Transverse colon (tissue), 4 donors: Measurements from ENCODE around the gene KIAA1614. TPM values are rescaled to one million over a fixed set of nuclear protein-coding genes. Genes with fewer than 3 reads are reported as not detected.

Experiments
- DNase-seq: peaks from one replicate; pipeline ENCODE4 v3.0.0-alpha.2; 2019
- H3K27ac ChIP-seq, 4 donors: fragments of 200-600 bp; sonication (generic); 2 replicates each; pipeline ENCODE4 v1.5.1; 2016 to 2018; ENCODE audit warnings: inconsistent platforms in 4 of 4
- H3K27me3 ChIP-seq: fragments of 200-600 bp; sonication (generic); 2 replicates; pipeline ENCODE4 v1.5.1; 2017; ENCODE audit warnings: inconsistent platforms
- H3K36me3 ChIP-seq, 4 donors: fragments of 200-600 bp; sonication (generic); 2 replicates each; pipeline ENCODE4 v1.5.1; 2017 to 2019; ENCODE audit warnings: inconsistent platforms in 4 of 4
- H3K4me1 ChIP-seq, 4 donors: fragments of 200-600 bp; sonication (generic); 2 replicates each; pipeline ENCODE4 v1.5.1; 2017 to 2020; ENCODE audit warnings: inconsistent platforms in 4 of 4
- H3K4me3 ChIP-seq, 4 donors: fragments of 200-600 bp; sonication (generic); 1 replicate in 1 of 4; 2 replicates in 3 of 4; pipeline versions ENCODE4 v1.5.1 to v1.6.1; 2017 to 2019; ENCODE audit warnings: inconsistent platforms in 4 of 4
- H3K9me3 ChIP-seq, 2 donors: fragments of 200-600 bp; sonication (generic); 2 replicates each; pipeline ENCODE4 v1.5.1; 2017 to 2019; ENCODE audit warnings: inconsistent platforms in 2 of 2
- EP300 ChIP-seq: sonication (generic); formaldehyde crosslinking; IDR thresholded peaks from one replicate; pipeline ENCODE4 v1.6.1; 2017; ENCODE audit warnings: antibody characterized with exemption, low read depth
- POLR2A ChIP-seq: fragments of 450-650 bp; IDR thresholded peaks from one replicate; pipeline ENCODE4 v1.6.1; 2016; ENCODE audit warnings: antibody characterized with exemption, mild to moderate bottlenecking, moderate library complexity
- POLR2AphosphoS5 ChIP-seq, 3 donors: sonication (generic); formaldehyde crosslinking; IDR thresholded peaks; one replicate each; pipeline ENCODE4 v1.6.1; 2016; ENCODE audit warnings: antibody characterized with exemption in 3 of 3
- WGBS, 2 donors: methylation state at CpG; one replicate each; pipeline ENCODE4 v1.1.5; 2018; ENCODE audit warnings: low coverage in 1 of 2; 5-methylcytosine and 5-hydroxymethylcytosine counted together
- in situ Hi-C, 4 donors: fragments of 200-750 bp; cut with MboI; loops; one replicate each; pipeline versions ENCODE4 v1.15.0 to v1.15.1; 2017; ENCODE audit warnings: low sequenced_read_pairs in 3 of 4, low pct_ligation_motif_present in 1 of 4, low pct_unique_long_range_greater_than_20kb in 1 of 4
- intact Hi-C: fragments of 100-400 bp; cut with DNase I; formaldehyde crosslinking; loops from one replicate; pipeline ENCODE4 v1.15.1; 2023; ENCODE audit warnings: low total_unique reads
- total RNA-seq, 4 donors: library from RNA; depleted of rRNA; stranded (reverse); fragments of >200 nt; gene quantifications; one replicate each; pipeline ENCODE4 v1.1.0, GENCODE V29; 2016
- TF ChIP-seq, protein P1 (sequence below), 5 experiments: fragments of 200-600 bp in 3 of 5; fragments of 450-650 bp in 2 of 5; sonication (generic) in 3 of 5; IDR thresholded peaks; 1 replicate in 2 of 5; 2 replicates in 3 of 5; pipeline ENCODE4 v1.5.1; 2016 to 2017; ENCODE audit warnings: antibody characterized with exemption in 5 of 5, inconsistent platforms in 3 of 5, mild to moderate bottlenecking in 2 of 5, moderate library complexity in 1 of 5

Gene KIAA1614
- total RNA-seq, 4 donors from 2014 or later, result 2.3 to 9.4 (median 2.8) TPM

DNA sequence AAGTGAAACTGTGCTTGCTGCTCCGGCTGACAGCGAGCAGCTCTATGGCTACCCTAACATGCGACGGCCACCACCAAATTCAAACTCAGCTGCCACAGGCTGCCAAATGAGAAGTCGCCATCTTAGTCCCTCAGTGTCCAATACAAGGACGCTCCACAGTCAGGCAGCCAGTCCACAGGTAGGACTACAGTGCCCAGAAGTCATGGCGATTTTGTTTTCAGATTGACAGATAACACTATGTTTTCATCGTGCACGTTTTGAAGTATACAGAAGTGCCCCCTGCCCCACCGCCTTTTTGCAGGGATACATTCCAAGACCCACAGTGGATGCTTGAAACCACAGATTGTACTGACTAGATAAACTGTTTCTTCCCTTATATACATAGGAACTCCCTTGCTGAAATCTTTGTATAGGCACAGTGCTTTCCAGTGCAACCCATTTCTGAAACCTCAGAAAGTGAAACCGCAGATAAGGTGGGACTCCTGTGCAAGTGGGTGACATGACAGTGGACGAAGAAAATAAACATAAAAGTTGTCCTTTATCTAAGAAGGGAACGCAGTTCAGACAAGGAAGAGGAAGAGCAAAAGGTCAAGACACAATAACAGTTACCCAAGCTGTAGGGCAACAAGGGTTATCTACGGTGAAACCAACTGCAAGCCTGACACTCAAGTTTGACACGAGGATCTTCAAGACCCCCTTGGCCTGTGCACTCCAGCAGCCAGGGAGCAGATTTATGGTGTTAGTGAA, 57.8 kb downstream of the KIAA1614 start:
- DNase-seq, result no peak
- TF ChIP-seq POLR2AphosphoS5 (IDR thresholded peaks at IDR 0.05), result no peak
- TF ChIP-seq, protein P1, sequence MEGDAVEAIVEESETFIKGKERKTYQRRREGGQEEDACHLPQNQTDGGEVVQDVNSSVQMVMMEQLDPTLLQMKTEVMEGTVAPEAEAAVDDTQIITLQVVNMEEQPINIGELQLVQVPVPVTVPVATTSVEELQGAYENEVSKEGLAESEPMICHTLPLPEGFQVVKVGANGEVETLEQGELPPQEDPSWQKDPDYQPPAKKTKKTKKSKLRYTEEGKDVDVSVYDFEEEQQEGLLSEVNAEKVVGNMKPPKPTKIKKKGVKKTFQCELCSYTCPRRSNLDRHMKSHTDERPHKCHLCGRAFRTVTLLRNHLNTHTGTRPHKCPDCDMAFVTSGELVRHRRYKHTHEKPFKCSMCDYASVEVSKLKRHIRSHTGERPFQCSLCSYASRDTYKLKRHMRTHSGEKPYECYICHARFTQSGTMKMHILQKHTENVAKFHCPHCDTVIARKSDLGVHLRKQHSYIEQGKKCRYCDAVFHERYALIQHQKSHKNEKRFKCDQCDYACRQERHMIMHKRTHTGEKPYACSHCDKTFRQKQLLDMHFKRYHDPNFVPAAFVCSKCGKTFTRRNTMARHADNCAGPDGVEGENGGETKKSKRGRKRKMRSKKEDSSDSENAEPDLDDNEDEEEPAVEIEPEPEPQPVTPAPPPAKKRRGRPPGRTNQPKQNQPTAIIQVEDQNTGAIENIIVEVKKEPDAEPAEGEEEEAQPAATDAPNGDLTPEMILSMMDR (IDR thresholded peaks at IDR 0.05), result no peak
- no peak for TF ChIP-seq POLR2A
- no peak for TF ChIP-seq EP300
- H3K9me3 ChIP-seq, result no peaks in the 10 kb centered on the region
- H3K4me3 ChIP-seq, result no peak overlapping the region
- peaks cover 0 to under 1% (median 0%) of the 10 kb centered on the region in 4 donors for H3K36me3 ChIP-seq
- no peak overlapping the region for H3K27ac ChIP-seq
- in situ Hi-C loops (no loop called here), intact Hi-C loops (no loop called here)
- peaks cover 0 to 11% (median 4%) of the 10 kb centered on the region in 4 donors for H3K4me1 ChIP-seq
- 79 to 89% methylated on average over 5 to 15 of the region's 15 CpGs for WGBS, 2 donors
- H3K27me3 ChIP-seq, result no peaks in the 10 kb centered on the region

DNA sequence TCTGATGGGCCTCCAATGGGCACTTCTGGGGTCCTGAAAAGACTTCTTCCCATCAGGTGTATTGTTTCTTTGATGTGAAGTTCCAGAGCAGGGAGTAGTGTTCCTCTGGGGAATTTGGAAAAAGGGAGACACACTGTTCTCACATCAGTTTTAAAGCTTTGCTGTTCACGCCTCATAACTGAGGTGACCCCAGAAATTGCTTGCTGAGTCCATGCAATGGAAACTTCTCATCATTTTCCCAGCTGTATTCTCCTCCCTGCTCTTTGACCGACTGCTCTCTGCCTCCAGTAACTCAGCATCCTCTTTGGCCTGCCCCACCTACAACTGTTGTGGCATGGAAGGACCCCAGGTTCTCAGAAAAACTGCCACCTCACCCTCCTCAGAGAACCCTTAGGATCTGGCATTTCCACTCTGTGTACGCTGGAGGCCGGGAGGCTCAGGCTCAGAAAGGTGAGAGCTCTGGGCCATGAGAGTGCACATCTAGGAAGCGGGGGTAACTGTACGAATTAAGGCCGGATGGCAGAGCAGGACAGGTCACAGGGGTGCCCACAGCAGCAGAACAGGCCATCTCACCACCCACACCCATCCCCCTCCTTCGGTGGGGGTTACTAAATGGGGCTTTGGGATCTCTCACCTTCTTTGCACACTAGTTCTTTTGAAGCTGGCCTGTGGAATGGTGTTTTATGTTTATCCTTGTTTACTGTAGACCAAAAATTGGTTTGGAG, 58.7 kb downstream of the KIAA1614 start:
- in situ Hi-C loops, result no loop called here
- WGBS, 2 donors, result 95 to 100% methylated on average over 2 to 8 of the region's 8 CpGs
- intact Hi-C loops, result no loop called here
- Histone ChIP-seq H3K27me3 (no peaks in the 10 kb centered on the region), H3K4me1 (peaks cover 0 to 11% (median 4%) of the 10 kb centered on the region in 4 donors), H3K36me3 (peaks cover 0 to 8% (median 0%) of the 10 kb centered on the region in 4 donors), H3K9me3 (no peaks in the 10 kb centered on the region), H3K27ac (no peak overlapping the region), H3K4me3 (no peak overlapping the region)
- DNase-seq, result no peak
- TF ChIP-seq EP300 (no peak), POLR2AphosphoS5 (IDR thresholded peaks at IDR 0.05) (no peak), POLR2A (no peak)
- TF ChIP-seq, protein P1 (IDR thresholded peaks at IDR 0.05), result no peak

DNA sequence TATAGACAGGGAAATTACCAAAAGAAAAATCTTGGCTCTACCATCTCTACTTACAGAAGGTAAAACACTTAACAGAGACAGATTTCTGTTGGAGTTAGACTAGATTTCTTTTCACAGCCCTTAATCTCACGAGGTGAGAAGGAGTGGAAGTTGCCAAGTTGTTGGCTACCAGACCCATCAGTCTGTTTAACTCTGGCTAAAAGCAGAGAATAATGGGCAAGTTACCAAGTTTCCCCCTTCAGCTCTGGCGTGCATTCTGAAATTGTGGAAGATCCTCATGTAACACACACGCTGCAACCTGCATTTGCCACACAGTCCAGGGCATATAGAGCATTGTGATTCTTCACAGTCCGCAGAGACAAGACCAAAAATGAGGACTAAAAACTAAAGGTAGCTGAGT, 60.7 kb downstream of the KIAA1614 start:
- in situ Hi-C loops, result no loop called here
- Histone ChIP-seq H3K9me3 (no peaks in the 10 kb centered on the region), H3K27ac (no peak overlapping the region), H3K4me1 (peaks cover 0 to 11% (median 7%) of the 10 kb centered on the region in 4 donors), H3K27me3 (no peaks in the 10 kb centered on the region), H3K4me3 (no peak overlapping the region), H3K36me3 (peaks cover 0 to 8% (median 0%) of the 10 kb centered on the region in 4 donors)
- no peak for DNase-seq
- WGBS, 2 donors, result 56 to 77% methylated on average over 2 to 4 of the region's 4 CpGs
- TF ChIP-seq, protein P1 (IDR thresholded peaks at IDR 0.05), result no peak
- no peak for TF ChIP-seq POLR2A
- no peak for TF ChIP-seq POLR2AphosphoS5 (IDR thresholded peaks at IDR 0.05)
- no peak for TF ChIP-seq EP300
- intact Hi-C loops, result no loop called here

DNA sequence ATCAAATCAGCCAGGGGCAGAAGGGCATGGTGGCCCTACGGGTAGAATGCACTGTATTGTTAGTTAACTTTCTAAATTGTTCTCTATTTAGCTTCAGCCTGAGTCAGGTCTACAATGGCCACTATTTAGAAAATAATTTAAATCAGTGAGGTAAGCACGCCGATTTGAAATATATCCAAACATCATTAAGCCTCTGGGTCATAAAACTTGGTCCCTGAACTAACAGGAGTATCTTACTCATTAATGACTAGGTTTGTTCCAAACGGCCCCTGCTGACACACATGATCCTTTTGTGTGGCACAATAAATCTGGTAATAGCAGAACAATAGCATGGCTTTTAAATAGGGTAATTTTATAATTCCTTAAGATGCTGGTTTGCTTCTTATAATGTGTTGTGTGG, 61.5 kb downstream of the KIAA1614 start:
- Histone ChIP-seq H3K27ac (no peak overlapping the region), H3K36me3 (peaks cover 0 to 8% (median 0%) of the 10 kb centered on the region in 4 donors), H3K4me3 (no peak overlapping the region), H3K9me3 (no peaks in the 10 kb centered on the region), H3K27me3 (no peaks in the 10 kb centered on the region), H3K4me1 (peaks cover 0 to 11% (median 7%) of the 10 kb centered on the region in 4 donors)
- in situ Hi-C loops, result no loop called here
- intact Hi-C loops, result no loop called here
- WGBS, 2 donors, result 43 to 57% methylated on average over 3 to 4 of the region's 4 CpGs
- no peak for TF ChIP-seq POLR2AphosphoS5 (IDR thresholded peaks at IDR 0.05)
- TF ChIP-seq EP300, result no peak
- TF ChIP-seq POLR2A, result no peak
- TF ChIP-seq, protein P1 (IDR thresholded peaks at IDR 0.05), result no peak
- no peak for DNase-seq
